GM21737 (cell line): ENCODE measurements around the gene ATAT1.
"Not testable (repeated sequence)": the region's sequence is repeated elsewhere in the genome, so short reads cannot be mapped to it uniquely, and the experiment has no call there.

Experiments
- ATAC-seq: cut with Tn5 transposase; IDR thresholded peaks from one replicate; pipeline ENCODE4 v1.9.1; 2021; ENCODE audit warnings: mild to moderate bottlenecking, moderate library complexity; ENCODE audit not compliant: unreplicated experiment

Gene ATAT1

DNA sequence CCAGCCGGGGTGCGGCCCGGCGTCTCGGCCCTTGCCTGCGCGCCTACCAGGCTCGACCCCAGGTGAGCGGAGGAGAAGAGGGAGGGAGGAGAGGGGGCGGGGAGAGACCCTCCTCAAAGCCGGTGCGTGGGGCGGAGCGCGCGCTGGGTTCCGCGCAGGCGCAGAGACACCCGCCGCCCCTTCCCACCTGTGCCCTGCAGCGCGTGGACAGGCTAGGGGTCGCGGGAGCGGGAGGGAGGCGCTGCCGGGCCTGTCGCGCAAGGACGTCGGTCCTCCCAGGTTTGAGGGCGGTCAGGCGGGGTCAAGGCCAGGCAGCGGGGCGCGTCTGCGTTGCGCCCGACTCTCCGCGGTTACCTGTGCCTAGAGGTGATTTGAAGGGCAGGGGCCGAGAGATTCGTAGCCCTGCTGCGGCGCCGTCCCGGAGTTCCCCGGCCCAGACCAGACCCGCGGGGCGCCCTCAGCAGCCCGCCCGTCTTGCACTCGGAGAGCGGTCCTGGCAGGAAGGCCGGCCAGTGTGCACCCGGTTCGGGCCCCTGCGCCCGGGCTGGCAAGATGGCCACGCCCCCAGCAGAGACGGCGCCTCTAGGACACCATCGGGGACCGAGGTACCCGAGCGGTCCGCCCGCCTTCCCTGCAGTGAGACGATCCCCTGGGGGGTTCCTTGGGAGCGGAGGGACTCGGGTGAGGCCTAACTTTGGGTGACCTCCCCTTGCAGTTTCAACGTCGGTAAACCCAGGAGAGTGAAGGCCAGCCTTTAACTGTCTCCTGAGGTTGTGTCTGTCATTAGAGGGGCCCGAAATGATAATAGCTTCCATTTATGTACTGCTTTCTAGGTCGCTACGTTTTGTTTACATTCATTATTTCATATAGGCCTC lies 20.8 kb downstream of the ATAT1 start:
- peak; percentile 57 for ATAC-seq

DNA sequence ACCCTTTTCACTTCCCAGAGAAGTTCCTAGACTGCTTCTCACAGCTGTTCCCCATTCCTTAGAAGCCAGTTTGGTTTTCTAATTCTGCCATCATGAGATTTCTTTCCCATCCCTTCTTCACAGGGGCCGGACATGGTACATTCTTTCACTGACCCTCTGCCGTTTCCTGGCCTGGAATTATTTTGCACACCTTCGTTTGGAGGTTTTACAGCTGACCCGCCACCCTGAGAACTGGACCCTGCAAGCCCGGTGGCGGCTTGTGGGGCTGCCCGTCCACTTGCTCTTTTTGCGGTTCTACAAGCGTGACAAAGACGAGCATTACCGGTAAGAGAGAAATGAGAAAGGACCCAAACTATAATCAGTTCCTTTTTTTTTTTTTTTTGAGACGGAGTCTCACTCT lies 24.5 kb downstream of the ATAT1 start:
- ATAC-seq, result no peak

DNA sequence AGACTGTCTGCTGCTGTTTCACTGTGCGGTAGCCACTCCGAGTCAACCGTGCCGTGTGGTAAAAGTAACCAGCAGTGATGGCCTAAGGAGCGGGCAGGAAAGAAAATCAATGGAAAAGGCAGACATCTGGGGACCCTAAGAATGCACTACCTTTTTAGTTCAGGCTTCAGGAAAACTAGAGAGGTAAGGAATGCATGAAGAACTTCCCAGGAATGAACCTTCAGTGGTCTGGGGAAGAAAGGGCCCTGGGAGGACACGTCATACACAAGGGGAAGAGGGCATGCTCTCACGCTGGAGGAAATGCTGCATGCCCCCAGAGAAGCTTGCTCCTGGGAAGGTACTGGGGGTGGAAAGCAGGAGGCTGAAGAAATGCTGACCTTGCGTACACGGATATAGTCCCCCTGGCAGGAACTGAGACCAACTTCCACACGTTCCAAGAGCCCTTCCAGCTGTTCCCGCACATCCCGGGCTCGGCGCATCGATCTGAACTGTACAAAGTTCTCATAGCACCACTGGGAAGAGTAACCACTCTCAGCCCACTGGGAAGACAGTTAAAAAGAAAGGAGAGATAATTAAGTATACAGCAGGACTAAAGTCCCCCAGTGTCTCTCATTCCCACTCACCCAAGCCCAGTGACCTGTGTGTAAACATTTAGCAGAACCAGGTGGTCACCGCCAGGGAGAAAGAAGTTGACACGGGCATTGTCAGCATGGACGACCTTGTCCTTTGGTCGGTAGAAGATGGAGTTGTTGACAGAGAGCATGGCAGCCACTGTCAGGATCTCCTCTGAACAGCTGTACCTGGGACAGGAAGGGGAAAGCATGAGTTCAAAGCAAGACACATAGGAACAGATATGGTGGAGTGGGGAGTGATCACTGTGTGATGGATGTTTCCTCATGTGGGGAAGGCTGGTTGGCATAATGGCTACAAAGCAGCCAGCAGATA lies 28.4 kb downstream of the ATAT1 start:
- ATAC-seq, result no peak

DNA sequence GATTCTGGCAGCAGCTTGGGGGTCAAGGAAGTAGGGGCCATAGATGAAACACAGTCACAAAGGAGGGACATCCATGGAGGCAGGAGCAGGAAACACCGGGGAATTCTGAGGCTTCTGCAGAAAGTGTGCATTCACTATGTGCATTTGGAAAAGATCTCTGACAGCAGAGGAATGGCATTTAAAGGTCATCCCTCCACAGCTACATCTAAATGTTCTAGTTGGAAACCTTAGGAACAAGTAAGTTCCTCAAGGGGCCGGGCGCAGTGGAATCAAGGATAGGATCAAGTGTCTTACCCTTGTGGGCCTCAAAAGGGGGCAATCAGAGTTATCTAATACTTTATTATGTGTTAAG lies 29.0 kb downstream of the ATAT1 start:
- ATAC-seq, result no peak

DNA sequence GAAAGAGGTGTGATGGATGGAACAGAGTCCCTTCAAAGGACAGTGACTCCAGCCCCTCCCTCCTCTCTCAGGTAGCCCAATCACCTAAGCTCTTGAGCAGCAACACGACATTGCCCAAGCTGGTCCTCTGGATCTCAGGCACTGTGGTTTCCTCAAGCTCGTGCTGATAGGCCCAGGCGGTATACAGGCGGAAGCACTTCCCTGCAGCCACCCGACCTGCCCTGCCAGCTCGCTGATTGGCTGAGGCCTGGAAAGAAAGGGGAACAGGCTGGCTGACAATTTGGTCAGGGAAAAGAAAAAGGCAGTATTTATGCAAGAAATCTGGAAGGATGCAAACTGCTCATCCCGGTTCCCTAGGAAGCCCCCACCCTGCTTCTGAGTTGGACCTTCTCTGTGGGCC lies 29.8 kb downstream of the ATAT1 start:
- no peak for ATAC-seq

DNA sequence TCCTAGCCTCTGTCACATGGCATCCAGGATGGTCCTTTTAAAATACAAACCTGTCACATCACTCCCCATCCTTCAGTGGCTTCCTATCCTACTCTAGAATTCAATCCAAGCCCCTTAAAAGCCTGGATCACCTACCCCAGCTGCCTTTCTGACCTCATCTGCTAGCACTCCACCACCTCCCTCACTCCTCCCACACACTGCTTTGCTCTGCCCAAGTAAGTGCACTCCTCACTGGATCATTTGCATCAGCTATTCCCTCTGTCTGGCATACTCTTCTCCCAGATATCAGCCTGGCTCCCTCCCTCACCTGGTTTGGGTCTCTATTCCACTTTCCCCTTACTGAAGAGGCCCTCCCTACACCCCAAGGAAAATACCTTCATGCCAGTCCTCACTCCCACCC lies 30.8 kb downstream of the ATAT1 start:
- no peak for ATAC-seq

DNA sequence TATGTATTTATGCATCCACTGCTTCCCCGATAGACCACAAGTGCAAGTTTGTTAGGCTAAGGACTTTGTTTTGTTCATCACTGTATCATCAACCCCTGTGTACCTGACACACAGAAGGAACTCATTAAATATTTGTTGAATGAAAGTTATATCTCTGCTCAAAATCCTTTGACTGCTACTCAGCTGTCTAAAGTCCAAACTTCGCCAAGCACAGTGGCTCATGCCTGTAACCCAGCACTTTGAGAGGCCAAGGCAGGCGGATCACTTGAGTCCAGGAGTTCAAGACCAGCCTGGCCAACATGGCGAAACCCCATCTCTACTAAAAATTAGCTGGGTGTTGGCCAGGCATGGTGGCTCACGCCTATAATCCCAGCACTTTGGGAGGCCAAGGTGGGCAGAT lies 31.2 kb downstream of the ATAT1 start:
- ATAC-seq, result not testable (repeated sequence)

DNA sequence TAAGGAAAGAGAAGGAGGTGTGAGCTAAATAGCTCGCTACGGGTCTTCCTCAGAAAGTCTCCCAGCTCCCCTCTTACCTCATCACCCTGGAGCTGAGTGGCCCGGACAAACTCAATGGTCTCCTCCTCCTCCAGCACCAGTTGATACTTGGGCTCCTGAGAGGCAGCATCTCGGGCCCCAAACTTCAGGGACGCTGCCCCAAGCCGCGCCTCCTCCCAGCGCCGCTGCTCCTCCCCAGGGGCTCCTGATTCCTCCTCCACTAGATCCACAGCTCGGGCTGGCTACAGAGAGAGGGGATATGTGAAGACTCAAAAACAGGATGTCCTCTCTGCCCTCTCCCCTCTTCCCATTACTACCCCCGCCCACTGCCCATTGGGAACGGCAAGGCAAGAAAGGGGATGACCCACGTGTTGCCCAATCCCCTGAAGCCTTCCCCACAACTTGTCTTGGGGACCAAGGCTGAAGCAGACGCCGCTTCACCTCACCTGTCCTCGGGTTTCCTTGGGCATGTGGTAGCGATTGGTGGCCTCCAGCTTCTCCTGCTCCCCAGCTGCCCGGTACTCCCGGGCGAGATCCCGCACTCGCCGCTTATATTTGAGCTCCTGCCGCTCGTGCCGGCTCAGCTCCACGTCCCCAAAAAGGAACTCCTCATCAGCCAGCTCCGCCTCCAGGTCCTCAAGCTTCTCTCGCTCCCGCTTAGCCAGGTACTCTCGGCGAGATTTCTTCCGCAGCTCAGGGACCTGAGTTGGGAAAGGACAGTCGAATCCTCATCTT lies 38.5 kb downstream of the ATAT1 start:
- ATAC-seq, result no peak

DNA sequence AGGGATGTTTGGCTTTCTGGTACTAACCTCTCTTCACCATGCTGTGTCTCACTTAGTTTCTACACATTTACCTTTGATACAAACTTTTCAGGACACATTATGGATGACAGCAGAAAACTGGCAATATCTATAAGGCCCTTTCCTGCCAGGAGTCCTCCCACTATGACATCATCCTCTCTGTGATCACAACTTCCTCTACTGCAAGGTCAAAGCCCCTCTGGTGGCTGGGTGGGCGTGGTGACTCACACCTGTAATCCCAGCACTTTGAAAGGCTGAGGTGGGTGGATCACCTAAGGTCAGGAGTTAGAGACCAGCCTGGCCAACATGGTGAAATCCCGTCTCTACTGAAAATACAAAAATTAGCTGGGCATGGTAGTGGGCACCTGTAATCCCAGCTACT lies 39.6 kb downstream of the ATAT1 start:
- not testable (repeated sequence) for ATAC-seq

DNA sequence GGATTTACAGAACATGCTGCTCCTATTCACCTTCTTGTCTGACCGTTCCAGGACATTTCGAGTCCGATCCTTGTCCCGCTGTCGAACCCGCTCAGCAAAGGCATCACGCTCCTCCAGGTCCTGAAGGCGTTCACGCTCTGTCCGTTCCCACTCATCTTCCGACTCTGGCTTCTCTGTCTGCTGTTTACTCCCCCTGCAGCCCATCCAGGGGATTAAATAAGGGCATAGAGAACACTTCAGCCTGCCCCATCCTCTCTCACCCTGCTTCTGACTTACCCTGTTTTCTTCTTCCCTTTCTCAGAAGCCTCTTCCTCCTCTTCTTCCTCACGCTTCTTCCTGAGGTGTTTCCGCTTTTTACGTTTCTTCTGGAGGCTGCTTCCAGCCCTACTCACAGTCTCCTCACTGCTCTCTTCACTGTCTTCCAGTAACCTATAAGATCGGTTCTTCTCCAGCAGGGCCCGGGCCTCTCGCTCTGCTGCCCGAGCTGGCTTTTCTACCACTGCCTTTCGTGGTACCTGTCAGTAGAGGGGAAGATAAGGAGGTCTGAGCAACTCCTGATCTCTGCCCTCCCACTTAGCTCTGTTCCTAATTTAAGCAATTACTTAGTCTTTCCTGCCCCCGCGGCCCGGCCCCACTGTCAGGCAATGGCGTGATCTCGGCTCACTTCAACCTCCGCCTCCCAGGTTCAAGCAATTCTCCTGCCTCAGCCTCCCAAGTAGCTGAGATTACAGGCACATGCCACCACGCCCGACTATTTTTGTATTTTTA lies 44.3 kb downstream of the ATAT1 start:
- no peak for ATAC-seq

DNA sequence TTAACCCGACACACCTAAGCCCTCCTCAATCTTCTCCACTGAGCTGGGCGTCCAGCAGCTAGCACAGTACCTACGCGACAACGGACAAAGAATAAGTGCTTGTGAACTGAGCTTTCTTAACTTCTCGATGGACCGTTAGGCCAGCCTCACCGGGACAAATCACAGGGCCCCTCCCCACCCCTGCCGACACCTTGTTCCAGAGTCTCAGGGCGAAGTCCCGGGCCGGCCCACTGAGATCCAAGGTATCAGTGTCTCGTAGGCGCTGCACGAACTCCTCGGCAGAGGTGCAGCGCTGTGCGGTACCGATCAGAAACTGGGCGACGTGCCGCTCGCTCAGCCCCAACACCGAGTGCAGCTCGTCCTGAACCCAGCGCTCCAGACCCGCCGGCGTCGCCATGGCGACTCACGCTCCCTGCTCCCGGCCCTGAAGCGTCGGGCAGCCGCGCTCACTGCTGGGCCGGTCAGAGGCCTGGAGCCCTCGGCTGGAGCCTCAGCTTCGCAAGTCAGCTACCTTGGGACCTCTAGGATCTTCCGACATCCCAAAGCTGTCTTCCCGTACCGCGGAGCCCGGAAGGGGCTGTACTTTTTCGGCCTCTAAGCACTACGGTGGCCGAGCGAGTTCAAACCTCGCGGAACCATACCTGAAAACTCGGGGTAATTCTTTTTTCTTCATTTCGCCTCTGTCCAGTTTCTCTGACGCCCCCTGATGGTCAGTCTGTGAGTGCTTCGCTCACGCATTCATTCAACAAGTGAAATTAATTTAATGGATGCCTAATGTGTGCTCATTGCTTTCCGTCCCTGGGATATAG lies 46.0 kb downstream of the ATAT1 start, which contains the start of gene DHX16:
TSS of gene DHX16 (minus strand) at position 562 of the 809 bp plus-strand sequence. CDS start at position 397, 165 bp downstream.
- peak; percentile 67 for ATAC-seq

DNA sequence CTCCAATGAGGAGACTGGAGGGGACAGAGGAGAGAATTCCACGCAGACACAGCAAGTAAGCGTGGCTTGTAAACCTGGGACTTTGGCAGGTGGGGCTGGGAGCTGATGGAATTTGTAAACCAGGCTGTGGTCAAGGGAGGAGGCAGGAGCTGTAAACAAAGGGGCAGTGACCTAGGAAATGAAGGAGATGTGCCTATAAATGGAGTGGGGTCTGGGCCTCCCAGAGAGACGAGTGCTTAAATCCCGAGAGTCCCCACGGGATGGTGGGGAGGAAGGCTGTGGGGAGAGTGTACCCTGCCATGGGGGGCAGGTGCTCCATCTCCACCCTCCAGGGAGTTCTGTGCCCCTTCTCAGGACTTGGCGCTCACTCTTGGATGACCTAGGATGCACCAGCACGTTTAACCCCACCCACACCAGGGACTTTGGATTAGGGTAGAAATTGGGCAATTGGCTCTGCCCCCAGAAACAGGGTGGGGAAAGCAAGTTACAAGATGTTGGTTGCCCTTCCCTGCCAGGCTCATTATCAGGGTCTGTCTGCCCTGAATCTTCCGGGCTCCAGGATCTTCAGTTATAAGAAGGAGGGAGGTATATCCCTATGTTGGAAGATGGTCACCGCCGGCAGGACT lies 50.1 kb downstream of the ATAT1 start:
- ATAC-seq, result no peak

DNA sequence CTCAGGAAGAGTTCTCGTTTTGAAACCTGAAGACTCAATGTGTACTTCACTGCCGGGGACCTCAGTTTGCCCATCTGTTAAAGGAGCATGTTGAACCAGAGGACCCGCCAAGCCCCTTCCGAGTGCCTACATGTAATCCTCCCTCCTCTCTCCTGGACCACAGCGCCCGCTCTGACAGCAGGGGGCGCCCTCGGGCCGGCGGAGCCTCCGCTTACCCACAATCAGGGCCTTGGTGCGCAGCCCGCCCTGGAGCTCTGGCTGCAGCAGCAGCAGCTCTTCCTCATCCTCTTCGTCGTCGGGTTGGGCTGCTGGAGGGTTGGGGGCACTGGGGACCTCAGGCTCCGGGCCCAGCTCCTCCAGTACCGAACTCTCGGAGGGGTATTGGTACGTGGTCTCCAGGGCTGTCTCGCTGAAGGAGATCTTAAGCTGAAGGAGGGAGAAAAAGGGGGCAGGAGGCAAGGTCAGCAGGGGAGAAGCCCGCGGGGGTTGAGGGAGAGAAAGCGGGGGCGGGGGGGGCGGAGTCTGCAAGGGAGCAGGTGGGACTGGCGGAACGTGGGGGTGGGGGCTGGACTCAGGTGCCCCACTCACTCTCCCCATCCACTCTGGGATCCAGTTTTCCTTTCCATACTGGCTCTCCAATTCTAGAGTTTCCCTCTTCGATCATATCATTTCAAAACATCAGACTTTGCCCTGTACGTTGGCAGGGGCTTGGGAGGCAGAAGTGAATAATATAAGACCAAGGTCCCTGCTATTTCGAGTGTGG lies 52.5 kb downstream of the ATAT1 start:
- peak; percentile 40 for ATAC-seq

DNA sequence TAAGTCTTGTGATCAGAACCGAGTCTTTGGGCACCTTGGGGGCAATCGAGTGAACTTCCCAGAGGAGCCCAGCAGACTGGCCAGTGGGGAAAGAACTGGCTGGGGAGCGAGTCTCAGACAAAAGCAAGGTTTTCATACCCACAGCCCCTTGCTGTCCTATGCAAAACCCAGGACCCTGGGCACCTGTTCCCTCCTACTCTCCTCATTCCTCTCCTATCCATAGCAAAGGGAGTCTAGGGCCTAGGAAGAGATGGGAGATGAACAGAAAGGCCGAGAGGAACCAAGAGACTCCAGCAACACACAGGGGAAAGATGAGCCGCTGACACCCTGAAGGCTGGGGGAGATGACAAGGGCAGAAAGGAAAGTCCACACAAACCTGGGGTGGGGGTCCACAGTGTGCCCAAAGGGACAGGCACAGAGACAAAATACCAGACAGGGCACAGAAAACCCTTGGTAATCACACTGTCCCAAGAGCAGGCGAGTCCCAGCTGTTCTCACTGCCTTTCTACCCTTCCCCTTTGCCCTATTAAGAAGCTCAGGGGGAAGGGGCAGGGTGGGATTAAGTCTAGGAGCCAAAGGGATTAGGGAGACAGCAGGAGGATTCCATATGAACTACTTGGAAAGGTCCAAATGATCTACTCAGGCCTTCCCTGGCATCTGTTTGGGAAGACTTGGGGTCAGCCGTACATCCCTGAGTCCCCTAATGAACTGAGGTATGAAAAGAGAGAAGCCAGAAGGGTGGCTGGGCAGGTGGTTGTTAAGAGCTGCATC lies 53.3 kb downstream of the ATAT1 start:
- ATAC-seq, result no peak

DNA sequence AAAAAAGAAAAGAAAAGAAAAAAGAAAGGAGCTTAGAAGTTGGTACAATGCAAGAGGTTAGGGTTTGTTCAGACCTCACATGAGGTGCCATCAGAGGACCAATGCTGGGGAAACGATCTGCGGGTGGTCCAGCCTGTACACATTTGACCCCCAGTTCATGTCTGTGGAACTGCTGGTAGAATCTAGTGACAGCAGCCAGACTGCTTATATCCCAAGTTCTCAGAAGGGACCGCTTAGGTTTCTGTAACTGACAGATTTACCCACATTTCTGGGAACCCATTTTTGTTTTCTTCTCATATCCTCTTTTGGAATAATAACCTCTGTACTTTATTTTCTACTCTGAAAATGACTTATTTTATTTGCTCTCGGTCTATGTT lies 55.1 kb downstream of the ATAT1 start:
- ATAC-seq, result no peak

DNA sequence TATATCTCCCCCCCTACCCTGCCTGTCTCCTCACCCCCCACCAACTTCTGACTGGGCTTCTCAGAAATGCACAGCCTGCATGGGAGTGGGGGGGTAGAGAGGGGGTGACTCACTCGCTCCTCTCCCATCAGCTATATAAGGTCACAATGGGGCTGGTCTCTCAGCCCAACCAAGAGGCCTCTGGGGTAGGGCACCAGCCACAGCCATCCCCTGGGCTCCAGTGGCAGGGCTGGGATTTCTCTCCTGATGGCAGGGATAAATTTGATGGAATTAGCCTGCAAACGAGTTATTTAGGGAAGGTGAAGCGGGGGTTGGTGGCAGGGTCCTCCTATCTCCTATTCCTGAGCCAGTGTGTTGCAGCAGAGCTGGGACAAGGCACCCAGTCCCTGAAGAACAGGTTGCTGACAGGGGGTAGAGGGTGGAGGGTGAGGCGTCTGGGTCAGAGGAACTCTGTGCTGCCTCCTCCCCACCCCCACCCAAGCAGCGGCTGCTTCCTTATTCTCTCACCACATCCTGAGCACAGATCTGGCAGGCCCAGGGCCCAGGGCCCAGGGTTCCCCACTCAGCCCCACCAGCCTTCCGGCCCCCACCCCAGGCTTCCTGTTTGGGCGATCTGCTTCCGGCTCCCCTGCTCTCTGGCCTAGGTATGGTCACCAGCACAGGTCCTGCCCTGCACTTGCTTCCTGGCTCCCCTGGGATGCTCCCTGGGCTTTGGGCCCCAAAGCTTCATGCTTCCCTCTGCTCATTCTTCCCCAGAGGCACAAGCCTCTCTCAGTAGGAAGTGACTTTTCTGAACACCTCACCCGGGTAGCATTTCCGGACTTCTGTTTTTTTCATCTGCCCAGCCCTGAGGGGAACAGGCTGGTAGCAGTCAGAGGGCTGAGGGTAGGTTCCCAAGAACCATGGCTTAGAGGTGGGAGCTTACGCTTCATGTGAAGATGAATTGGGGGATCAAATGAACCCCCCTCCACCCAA lies 55.8 kb downstream of the ATAT1 start:
- ATAC-seq, result peak; percentile 38
